Epidermal melanocyte (primary cell): ENCODE results near the gene GPR87.
A peak's percentile ranks its signal among the peaks of the same experiment; 100 is the strongest.

Source experiments
- DNase-seq: peaks from one replicate; pipeline ENCODE4 v3.0.0; 2011; ENCODE audit warnings: low spot score; ENCODE audit not compliant: insufficient read length

Gene GPR87

GRCh38 chr3:151315846-151316245 lies 774 bp downstream of the GPR87 start:
- no peak for DNase-seq

GRCh38 chr3:151315136-151315535 lies 1.5 kb downstream of the GPR87 start:
- no peak for DNase-seq

GRCh38 chr3:151314593-151314992 lies 2.0 kb downstream of the GPR87 start:
- no peak for DNase-seq

- no peak for DNase-seq
Measured at GRCh38 chr3:151314137-151314536, 2.5 kb downstream of the GPR87 start.

GRCh38 chr3:151312972-151313371 lies 3.6 kb downstream of the GPR87 start:
- no peak for DNase-seq

GRCh38 chr3:151309566-151309965 lies 7.1 kb downstream of the GPR87 start:
- DNase-seq, result no peak

GRCh38 chr3:151307583-151308488 lies 8.8 kb downstream of the GPR87 start:
- DNase-seq, result no peak

GRCh38 chr3:151307131-151307530 lies 9.5 kb downstream of the GPR87 start:
- no peak for DNase-seq

GRCh38 chr3:151306168-151306810 lies 10.3 kb downstream of the GPR87 start:
- DNase-seq, result no peak

GRCh38 chr3:151305775-151306151 lies 10.9 kb downstream of the GPR87 start:
- no peak for DNase-seq

- peak; percentile 38 for DNase-seq
Measured at GRCh38 chr3:151305060-151305774, 11.4 kb downstream of the GPR87 start.

GRCh38 chr3:151303751-151304150 lies 12.9 kb downstream of the GPR87 start:
- no peak for DNase-seq

GRCh38 chr3:151301787-151302186 lies 14.8 kb downstream of the GPR87 start:
- no peak for DNase-seq

GRCh38 chr3:151300539-151300938 lies 16.1 kb downstream of the GPR87 start:
- no peak for DNase-seq

- no peak for DNase-seq
Measured at GRCh38 chr3:151299006-151299405, 17.6 kb downstream of the GPR87 start.

- no peak for DNase-seq
Measured at GRCh38 chr3:151297429-151297828, 19.2 kb downstream of the GPR87 start.

- DNase-seq, result no peak
Measured at GRCh38 chr3:151296226-151296625, 20.4 kb downstream of the GPR87 start.

GRCh38 chr3:151293127-151293526 lies 23.5 kb downstream of the GPR87 start:
- DNase-seq, result no peak

GRCh38 chr3:151290673-151291072 lies 25.9 kb downstream of the GPR87 start:
- DNase-seq, result no peak

- no peak for DNase-seq
Measured at GRCh38 chr3:151289445-151289844, 27.2 kb downstream of the GPR87 start.

- DNase-seq, result no peak
Measured at GRCh38 chr3:151285940-151286339, 30.7 kb downstream of the GPR87 start.

- DNase-seq, result no peak
Measured at GRCh38 chr3:151283907-151284461, 32.6 kb downstream of the GPR87 start.
